ENCODE data around the gene PDE4B.

PDE4B gene

DNA sequence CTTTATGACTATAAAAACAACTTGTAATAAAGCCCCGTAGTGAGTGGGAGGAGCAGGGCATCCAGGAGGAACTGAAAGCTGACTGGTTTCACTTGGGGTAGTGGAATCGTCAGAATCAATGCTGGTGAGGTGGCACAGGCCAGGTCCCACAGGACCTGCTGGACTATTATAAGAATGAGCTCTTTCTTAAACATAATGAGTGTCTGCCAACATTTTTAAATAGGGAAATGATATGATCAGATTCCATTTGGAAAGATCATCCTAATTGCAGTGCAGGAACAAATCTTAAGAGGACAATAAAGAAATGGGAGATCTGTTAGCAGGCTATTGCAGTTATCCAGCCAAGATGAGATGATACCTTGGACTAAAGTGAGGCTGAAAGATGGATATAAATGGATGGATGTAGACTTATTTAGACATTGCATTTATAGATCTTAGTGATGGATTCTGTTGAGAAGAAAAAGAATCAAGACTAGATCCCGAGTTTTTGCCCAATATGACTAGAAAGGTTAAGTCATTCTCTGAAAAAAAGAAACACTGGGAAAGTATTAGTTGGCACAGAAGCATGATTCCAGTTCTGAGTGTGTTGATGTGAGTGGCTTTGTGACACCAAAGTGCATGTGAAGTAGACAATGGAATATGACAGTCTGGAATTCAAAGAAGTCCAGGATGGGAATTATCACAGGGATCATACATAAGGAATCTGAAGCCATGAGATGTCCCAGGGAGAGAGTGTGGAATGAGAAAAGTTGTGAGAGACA, 587.9 kb downstream of the PDE4B start:
- no CpG with 5 or more reads among the region's 3 CpGs for WGBS (ENCODE audit: extremely low coverage, insufficient coverage, low lambda C conversion rate)
- no peaks in the 10 kb centered on the region for H3K79me2 ChIP-seq (ENCODE audit: control insufficient read depth, insufficient read depth, low read length)
- H3K27me3 ChIP-seq (ENCODE audit: insufficient read depth, low read length, poor library complexity) = no peaks in the 10 kb centered on the region
- no peak overlapping the region for H4K8ac ChIP-seq (ENCODE audit: low read depth, low read length)
- no peak overlapping the region for H4K5ac ChIP-seq (ENCODE audit: low read length)
- H3K4me3 ChIP-seq (ENCODE audit: low read length) = no peak overlapping the region
- H3K4ac ChIP-seq (ENCODE audit: low read depth, low read length) = no peak overlapping the region
- H2BK120ac ChIP-seq (ENCODE audit: low read depth, low read length) = no peak overlapping the region
- no peak overlapping the region for H3K4me2 ChIP-seq (ENCODE audit: low read length)
- DNase-seq = no peak
- H3K79me1 ChIP-seq (ENCODE audit: low read length) = no peaks in the 10 kb centered on the region
- H2AK5ac ChIP-seq (ENCODE audit: low read length) = no peak overlapping the region
- no peak overlapping the region for H3K27ac ChIP-seq (ENCODE audit: low read depth, low read length)
- no peak overlapping the region for H3K18ac ChIP-seq (ENCODE audit: low read length)
- peaks cover 2% of the 10 kb centered on the region for H3K4me1 ChIP-seq (ENCODE audit: control insufficient read depth, low read depth, low read length)
- H3K56ac ChIP-seq (ENCODE audit: low read length) = no peak overlapping the region
- H3K36me3 ChIP-seq (ENCODE audit: control insufficient read depth, insufficient read depth, low read length) = no peaks in the 10 kb centered on the region
- no peak overlapping the region for H3K9ac ChIP-seq (ENCODE audit: low read length)
- no peak overlapping the region for H3K23ac ChIP-seq (ENCODE audit: low read length)
- H2BK5ac ChIP-seq (ENCODE audit: low read length) = no peak overlapping the region
- H2BK15ac ChIP-seq (replicated peaks; ENCODE audit: low read depth) = no peak overlapping the region

DNA sequence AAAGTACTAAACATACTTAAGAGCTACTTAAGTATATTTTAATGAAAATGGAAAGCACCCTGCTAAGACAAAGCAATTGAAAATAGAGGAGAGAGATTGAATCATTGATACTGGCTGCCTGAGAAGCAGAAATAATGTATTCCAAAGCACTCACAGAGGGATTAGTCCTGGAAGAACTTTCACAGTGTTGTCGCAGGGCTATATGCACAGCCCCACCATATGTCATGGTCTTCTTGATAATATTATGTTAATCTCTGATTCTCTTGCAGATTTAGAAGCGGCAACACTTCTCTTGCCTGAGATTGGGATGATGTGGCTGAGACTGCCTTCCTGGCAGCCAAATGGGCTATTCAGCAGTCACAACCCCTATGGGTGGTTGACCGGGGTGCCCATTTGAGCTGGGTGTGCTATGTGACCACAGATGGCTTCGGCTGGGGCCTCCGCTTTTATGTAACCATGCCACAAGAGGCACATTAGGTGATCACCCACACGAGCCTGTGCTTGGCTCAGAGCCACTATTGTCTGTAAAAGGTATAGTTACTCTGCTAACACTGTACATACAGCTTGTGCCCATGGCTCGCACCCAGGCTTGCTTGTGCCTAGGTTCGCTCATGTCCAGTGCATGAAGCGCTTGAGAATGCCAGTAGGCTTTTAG, 589.1 kb downstream of the PDE4B start:
- Histone ChIP-seq H3K4ac (ENCODE audit: low read depth, low read length) (no peak overlapping the region), H3K18ac (ENCODE audit: low read length) (no peak overlapping the region), H4K8ac (ENCODE audit: low read depth, low read length) (no peak overlapping the region), H3K4me3 (ENCODE audit: low read length) (no peak overlapping the region), H2BK5ac (ENCODE audit: low read length) (no peak overlapping the region), H3K79me2 (ENCODE audit: control insufficient read depth, insufficient read depth, low read length) (no peaks in the 10 kb centered on the region), H3K79me1 (ENCODE audit: low read length) (no peaks in the 10 kb centered on the region), H3K27ac (ENCODE audit: low read depth, low read length) (no peak overlapping the region), H3K4me1 (ENCODE audit: control insufficient read depth, low read depth, low read length) (peaks cover 2% of the 10 kb centered on the region), H2AK5ac (ENCODE audit: low read length) (no peak overlapping the region), H3K36me3 (ENCODE audit: control insufficient read depth, insufficient read depth, low read length) (no peaks in the 10 kb centered on the region), H2BK120ac (ENCODE audit: low read depth, low read length) (no peak overlapping the region), H3K9ac (ENCODE audit: low read length) (no peak overlapping the region), H3K4me2 (ENCODE audit: low read length) (no peak overlapping the region), H3K56ac (ENCODE audit: low read length) (no peak overlapping the region), H3K23ac (ENCODE audit: low read length) (no peak overlapping the region), H2BK15ac (replicated peaks; ENCODE audit: low read depth) (no peak overlapping the region), H3K27me3 (ENCODE audit: insufficient read depth, low read length, poor library complexity) (no peaks in the 10 kb centered on the region), H4K5ac (ENCODE audit: low read length) (no peak overlapping the region)
- no CpG with 5 or more reads among the region's 9 CpGs for WGBS (ENCODE audit: extremely low coverage, insufficient coverage, low lambda C conversion rate)
- no peak for DNase-seq

DNA sequence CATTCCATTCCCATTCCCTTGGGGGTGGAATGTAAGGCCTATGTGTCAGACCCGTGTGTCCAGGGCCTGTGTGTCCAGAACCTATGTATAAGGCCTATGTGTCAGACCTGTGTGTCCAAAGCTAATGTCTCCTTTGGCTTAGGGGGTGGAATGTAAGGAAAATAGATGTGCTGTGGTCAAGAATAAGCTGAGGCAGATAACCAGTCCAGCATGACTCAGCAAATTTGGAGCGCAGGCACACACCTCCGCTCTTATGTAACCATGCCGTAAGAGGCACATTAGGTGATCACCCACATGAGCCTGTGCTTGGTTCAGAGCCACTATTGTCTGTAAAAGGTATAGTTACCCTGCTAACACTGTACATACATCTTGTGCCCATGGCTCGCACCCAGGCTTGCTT, 590.5 kb downstream of the PDE4B start:
- no peak overlapping the region for H2BK120ac ChIP-seq (ENCODE audit: low read depth, low read length)
- H3K18ac ChIP-seq (ENCODE audit: low read length) = no peak overlapping the region
- no CpG with 5 or more reads among the region's 5 CpGs for WGBS (ENCODE audit: extremely low coverage, insufficient coverage, low lambda C conversion rate)
- peaks cover 2% of the 10 kb centered on the region for H3K4me1 ChIP-seq (ENCODE audit: control insufficient read depth, low read depth, low read length)
- H3K79me2 ChIP-seq (ENCODE audit: control insufficient read depth, insufficient read depth, low read length) = no peaks in the 10 kb centered on the region
- no peak overlapping the region for H3K9ac ChIP-seq (ENCODE audit: low read length)
- no peak overlapping the region for H3K27ac ChIP-seq (ENCODE audit: low read depth, low read length)
- H3K79me1 ChIP-seq (ENCODE audit: low read length) = no peaks in the 10 kb centered on the region
- no peak overlapping the region for H3K23ac ChIP-seq (ENCODE audit: low read length)
- H3K4me2 ChIP-seq (ENCODE audit: low read length) = no peak overlapping the region
- no peak overlapping the region for H2BK5ac ChIP-seq (ENCODE audit: low read length)
- H3K56ac ChIP-seq (ENCODE audit: low read length) = no peak overlapping the region
- H2BK15ac ChIP-seq (replicated peaks; ENCODE audit: low read depth) = no peak overlapping the region
- H4K8ac ChIP-seq (ENCODE audit: low read depth, low read length) = no peak overlapping the region
- H3K4ac ChIP-seq (ENCODE audit: low read depth, low read length) = no peak overlapping the region
- DNase-seq = peak; percentile 49
- H3K27me3 ChIP-seq (ENCODE audit: insufficient read depth, low read length, poor library complexity) = no peaks in the 10 kb centered on the region
- no peaks in the 10 kb centered on the region for H3K36me3 ChIP-seq (ENCODE audit: control insufficient read depth, insufficient read depth, low read length)
- no peak overlapping the region for H3K4me3 ChIP-seq (ENCODE audit: low read length)
- H2AK5ac ChIP-seq (ENCODE audit: low read length) = no peak overlapping the region
- H4K5ac ChIP-seq (ENCODE audit: low read length) = no peak overlapping the region

DNA sequence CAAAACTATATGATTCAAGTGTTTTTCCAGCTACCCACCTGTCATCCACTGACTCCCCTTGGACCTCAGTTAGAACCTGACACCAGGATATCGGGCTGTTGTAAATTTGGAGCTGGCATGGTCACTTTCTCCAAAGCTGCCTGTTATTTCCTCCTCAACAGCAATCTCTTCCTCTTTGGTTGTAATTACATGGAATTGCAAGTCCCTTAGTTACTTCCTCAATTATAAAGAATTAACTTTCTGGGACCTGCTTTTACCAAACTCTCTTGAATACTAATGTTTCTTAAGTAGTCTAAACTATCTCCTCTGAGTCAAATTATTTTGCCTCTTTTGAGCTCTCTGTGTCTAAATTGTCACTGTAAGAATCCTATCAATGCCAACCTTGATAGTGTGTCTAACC, 590.9 kb downstream of the PDE4B start:
- Histone ChIP-seq H3K4me2 (ENCODE audit: low read length) (no peak overlapping the region), H3K23ac (ENCODE audit: low read length) (no peak overlapping the region), H3K4me3 (ENCODE audit: low read length) (no peak overlapping the region), H3K36me3 (ENCODE audit: control insufficient read depth, insufficient read depth, low read length) (no peaks in the 10 kb centered on the region), H3K27ac (ENCODE audit: low read depth, low read length) (no peak overlapping the region), H4K5ac (ENCODE audit: low read length) (no peak overlapping the region), H2AK5ac (ENCODE audit: low read length) (no peak overlapping the region), H3K56ac (ENCODE audit: low read length) (no peak overlapping the region), H2BK5ac (ENCODE audit: low read length) (no peak overlapping the region), H3K18ac (ENCODE audit: low read length) (no peak overlapping the region), H3K4ac (ENCODE audit: low read depth, low read length) (no peak overlapping the region), H3K79me1 (ENCODE audit: low read length) (no peaks in the 10 kb centered on the region), H4K8ac (ENCODE audit: low read depth, low read length) (no peak overlapping the region), H2BK120ac (ENCODE audit: low read depth, low read length) (no peak overlapping the region), H3K9ac (ENCODE audit: low read length) (no peak overlapping the region), H3K79me2 (ENCODE audit: control insufficient read depth, insufficient read depth, low read length) (no peaks in the 10 kb centered on the region), H3K27me3 (ENCODE audit: insufficient read depth, low read length, poor library complexity) (no peaks in the 10 kb centered on the region), H3K4me1 (ENCODE audit: control insufficient read depth, low read depth, low read length) (peaks cover 2% of the 10 kb centered on the region), H2BK15ac (replicated peaks; ENCODE audit: low read depth) (no peak overlapping the region)
- WGBS (ENCODE audit: extremely low coverage, insufficient coverage, low lambda C conversion rate) = no CpG with 5 or more reads among the region's 1 CpG
- DNase-seq = no peak

DNA sequence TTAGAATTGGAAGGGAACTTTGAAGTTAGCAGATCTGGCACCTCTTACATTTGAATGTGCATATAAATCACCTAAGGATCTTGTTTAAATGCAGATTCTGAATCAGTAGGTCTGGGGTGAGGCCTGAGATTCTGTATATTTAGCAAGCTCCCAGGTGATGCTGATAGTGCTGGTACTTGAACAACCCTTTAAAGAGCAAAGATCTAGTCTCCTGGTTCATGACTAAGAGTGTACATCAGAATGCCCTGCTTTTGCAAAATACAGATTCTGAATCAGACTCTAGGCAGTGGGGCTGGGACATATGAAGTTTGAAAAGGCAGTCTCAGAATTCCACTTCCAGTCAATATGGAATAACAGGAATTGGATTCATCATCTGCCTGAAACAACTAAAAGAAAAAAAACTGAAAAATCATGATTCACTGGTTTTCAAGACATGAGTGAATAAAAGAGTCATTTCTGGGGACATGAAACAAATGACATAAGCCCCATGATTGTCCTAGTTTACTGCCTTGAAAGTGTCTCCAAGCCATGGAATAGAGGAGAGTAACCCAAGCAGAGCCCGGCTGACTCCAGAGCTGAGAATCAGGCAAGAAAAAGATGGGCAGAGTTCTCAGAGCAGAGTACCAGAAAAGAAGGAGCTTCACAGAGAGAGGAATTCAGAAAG, 591.7 kb downstream of the PDE4B start:
- Histone ChIP-seq H2BK120ac (ENCODE audit: low read depth, low read length) (no peak overlapping the region), H4K8ac (ENCODE audit: low read depth, low read length) (no peak overlapping the region), H3K4ac (ENCODE audit: low read depth, low read length) (no peak overlapping the region), H3K79me2 (ENCODE audit: control insufficient read depth, insufficient read depth, low read length) (no peaks in the 10 kb centered on the region), H3K18ac (ENCODE audit: low read length) (no peak overlapping the region), H3K27me3 (ENCODE audit: insufficient read depth, low read length, poor library complexity) (no peaks in the 10 kb centered on the region), H3K79me1 (ENCODE audit: low read length) (no peaks in the 10 kb centered on the region), H2AK5ac (ENCODE audit: low read length) (no peak overlapping the region), H3K9ac (ENCODE audit: low read length) (no peak overlapping the region), H4K5ac (ENCODE audit: low read length) (no peak overlapping the region), H3K4me2 (ENCODE audit: low read length) (no peak overlapping the region), H3K4me3 (ENCODE audit: low read length) (no peak overlapping the region), H3K4me1 (ENCODE audit: control insufficient read depth, low read depth, low read length) (peaks cover 2% of the 10 kb centered on the region), H3K56ac (ENCODE audit: low read length) (no peak overlapping the region), H2BK15ac (replicated peaks; ENCODE audit: low read depth) (no peak overlapping the region), H3K27ac (ENCODE audit: low read depth, low read length) (no peak overlapping the region), H3K36me3 (ENCODE audit: control insufficient read depth, insufficient read depth, low read length) (no peaks in the 10 kb centered on the region), H3K23ac (ENCODE audit: low read length) (no peak overlapping the region), H2BK5ac (ENCODE audit: low read length) (no peak overlapping the region)
- no peak for DNase-seq
- WGBS (ENCODE audit: extremely low coverage, insufficient coverage, low lambda C conversion rate) = no CpG with 5 or more reads among the region's 1 CpG

Measured in mesendoderm (in vitro differentiated cells).